ENCODE data around the gene DNAJC27.

Gene DNAJC27

DNA sequence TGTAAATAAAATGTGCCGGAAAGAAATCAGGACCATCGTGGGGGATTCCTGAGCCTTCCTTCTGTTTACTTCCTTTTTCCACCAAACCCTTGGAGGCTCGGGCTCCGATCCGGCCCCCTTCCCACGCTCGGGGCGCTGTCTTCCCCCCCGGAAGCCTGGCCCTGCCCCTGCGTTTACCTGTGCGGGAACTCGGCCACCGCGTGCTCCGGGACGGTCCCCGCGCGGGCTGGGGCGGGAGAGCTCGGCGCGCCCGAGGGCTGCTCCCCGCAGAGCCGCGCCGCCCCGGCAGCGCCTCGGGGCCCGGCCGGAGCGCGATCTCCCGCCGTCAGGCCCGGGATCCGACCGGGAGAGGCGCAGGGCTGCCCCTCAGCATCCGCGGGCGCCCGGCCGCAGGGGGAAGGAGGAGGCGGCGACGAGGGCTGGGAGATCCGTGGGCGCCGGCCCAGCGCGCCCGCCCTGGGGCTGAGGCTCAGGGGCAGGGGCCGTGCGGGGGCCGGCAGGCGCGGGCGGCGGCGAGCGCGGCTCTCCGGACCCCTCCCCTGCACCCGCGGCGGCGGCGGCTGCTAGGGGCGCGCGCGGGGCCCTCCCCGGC lies 52.2 kb downstream of the DNAJC27 start:
- TF ChIP-seq JUND (IDR thresholded peaks at IDR 0.05; ENCODE audit: low read depth) = no peak
- DNase-seq (ENCODE audit: low read depth in 1 of 2, low spot score in 1 of 2) = no peak
- in situ Hi-C loops (cut with HindIII; ENCODE audit: low pct_unique_long_range_greater_than_20kb, low sequenced_read_pairs) = no loop called here

DNA sequence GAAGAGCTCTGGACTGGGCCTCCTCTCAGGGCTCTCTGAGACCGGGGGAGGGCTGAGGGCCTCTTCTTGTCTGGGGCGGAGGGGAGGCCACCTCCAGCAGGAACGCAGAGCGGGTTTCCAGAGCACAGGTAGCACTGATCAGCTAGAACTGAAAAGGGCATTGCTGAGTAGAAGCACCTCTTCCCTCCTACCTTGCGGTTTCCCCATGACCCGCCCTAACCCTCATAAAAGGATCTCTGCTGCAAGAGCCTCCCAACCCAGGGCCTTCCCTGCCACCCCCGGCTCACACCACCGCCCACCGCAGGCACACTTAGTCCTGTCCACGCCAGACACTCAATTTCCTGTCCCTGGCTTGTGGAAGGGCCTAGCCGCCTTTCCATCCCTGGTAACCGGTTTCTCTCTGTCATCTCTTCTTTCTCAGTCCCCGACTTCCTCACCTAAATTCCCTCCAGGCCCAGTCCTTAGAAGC lies 52.7 kb downstream of the DNAJC27 start:
- in situ Hi-C loops (cut with HindIII; ENCODE audit: low pct_unique_long_range_greater_than_20kb, low sequenced_read_pairs) = no loop called here
- no peak for TF ChIP-seq JUND (IDR thresholded peaks at IDR 0.05; ENCODE audit: low read depth)
- DNase-seq (ENCODE audit: low read depth in 1 of 2, low spot score in 1 of 2) = peak in 1 of 2 experiments; percentile 26

DNA sequence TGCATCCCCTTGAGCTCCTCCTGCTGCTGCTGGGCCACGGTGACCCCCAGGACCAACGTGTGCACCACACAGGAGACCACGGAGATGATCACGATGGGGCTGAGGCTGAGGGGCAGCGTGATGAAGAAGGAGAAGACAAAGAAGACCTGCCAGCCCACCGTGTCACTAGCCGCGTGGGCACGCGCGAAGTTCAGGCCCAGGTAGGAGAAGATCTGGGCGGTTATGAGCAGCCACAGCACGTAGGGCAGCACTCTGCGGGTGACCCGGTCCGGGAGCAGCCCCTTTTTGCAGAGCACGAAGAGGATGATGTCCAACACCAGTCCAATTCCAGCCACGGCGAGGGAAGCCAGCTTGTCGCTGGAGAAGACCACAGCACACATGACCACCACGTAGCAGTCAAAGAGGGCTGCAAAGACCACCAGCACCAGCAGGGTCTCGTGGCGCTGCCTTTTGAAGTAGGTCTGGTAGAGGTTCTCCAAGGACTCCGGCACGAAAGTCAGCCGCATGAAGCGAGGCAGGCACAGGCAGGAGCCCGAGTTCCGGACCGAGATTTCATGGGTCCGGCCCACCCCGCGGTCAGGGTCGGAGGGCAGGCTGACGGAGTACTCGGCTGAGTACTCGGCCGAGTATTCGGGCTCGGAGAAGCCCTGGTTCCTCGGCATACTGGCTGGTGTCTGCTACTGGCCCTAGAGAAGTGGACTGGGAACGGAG lies 53.3 kb downstream of the DNAJC27 start:
- no peak for DNase-seq (ENCODE audit: low read depth in 1 of 2, low spot score in 1 of 2)
- in situ Hi-C loops (cut with HindIII; ENCODE audit: low pct_unique_long_range_greater_than_20kb, low sequenced_read_pairs) = no loop called here
- no peak for TF ChIP-seq JUND (IDR thresholded peaks at IDR 0.05; ENCODE audit: low read depth)

DNA sequence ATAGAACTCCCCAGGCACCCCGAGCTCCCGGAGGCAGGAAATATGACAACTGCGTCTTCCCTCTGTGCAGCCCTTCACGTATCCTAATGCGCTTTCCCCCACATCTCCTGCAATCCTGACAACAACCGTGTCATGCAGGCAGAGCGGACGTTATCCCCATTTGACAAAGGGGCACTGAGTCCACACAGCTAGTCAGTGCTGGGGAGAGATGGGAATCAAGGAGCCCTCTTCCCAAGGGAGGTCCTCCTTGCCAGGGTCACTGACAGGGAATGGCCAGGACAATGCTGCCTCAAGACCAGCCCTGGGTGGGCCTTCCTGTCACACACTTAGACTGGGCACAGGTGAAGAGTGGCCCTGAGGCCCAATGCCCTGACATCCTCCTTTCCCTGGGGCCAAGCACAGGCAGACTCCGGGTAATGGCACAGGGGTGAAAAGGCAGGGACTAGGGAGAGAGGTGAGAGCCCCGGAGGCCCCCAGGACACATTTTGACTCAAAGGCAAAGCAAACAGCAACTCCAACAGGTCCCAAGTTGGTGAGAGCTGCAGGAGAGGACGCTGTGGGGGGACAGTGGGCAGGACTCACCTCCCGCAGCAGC lies 53.9 kb downstream of the DNAJC27 start:
- no peak for TF ChIP-seq JUND (IDR thresholded peaks at IDR 0.05; ENCODE audit: low read depth)
- DNase-seq (ENCODE audit: low read depth in 1 of 2, low spot score in 1 of 2) = no peak
- in situ Hi-C loops (cut with HindIII; ENCODE audit: low pct_unique_long_range_greater_than_20kb, low sequenced_read_pairs) = no loop called here

DNA sequence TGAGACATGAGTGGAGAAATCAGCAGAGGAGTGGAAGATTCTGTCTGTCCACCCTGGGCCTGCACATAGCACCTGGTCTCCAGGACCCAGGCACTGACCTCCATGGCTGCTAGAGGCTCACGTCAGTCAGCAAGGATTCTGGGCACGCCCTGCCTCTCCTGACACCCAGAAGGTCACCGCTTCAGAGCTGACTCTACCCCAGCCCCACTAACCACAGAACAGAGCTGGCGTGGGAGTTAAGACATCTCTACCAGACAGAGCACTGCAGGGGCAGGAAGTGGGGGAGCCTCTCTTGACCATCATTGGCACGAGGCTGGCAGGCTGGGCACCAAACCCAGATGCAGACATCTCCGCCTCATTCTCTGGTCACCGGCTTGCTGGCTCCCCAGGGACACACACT lies 54.7 kb downstream of the DNAJC27 start:
- no peak for DNase-seq (ENCODE audit: low read depth in 1 of 2, low spot score in 1 of 2)
- no peak for TF ChIP-seq JUND (IDR thresholded peaks at IDR 0.05; ENCODE audit: low read depth)
- in situ Hi-C loops (cut with HindIII; ENCODE audit: low pct_unique_long_range_greater_than_20kb, low sequenced_read_pairs) = no loop called here

DNA sequence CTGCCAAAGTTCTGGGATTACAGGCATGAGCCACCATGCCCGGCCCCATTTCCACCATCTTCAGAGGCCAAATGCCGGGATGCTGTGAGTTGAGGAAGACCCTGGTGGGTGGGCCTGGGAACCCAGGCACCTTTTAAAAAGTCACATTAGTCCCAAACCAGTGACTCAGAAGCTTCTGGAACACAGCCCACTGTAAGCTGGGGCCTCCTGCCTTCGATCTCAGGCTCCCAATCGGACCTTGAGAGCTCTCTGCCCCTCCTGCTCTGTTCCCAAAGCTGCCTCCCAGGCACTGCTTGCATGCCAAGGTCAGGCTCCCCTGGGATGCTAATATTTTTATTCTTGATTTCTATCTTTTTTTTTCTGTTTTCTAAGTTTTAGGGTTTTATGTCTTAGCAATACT lies 56.0 kb downstream of the DNAJC27 start:
- in situ Hi-C loops (cut with HindIII; ENCODE audit: low pct_unique_long_range_greater_than_20kb, low sequenced_read_pairs) = no loop called here
- DNase-seq (ENCODE audit: low read depth in 1 of 2, low spot score in 1 of 2) = no peak
- no peak for TF ChIP-seq JUND (IDR thresholded peaks at IDR 0.05; ENCODE audit: low read depth)

DNA sequence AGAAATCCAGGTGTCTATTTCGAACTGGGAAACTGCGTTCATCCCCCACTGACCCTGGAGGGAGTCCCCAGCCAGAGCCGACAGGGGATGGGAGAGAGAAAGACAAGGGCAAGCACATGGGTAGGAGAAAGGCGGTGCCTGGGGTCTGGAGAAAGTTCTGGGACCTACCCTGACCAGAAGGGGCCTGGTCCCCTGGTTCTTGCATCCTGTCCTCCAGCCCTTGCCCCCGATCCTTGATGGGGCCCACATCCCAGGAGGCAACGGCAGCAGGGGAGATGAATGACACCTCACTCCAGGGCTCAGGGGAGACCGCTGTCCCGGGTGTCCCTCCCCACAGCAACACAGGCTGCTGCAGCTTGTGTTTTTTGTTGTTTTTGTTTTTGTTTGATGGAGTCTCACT lies 56.6 kb downstream of the DNAJC27 start:
- in situ Hi-C loops (cut with HindIII; ENCODE audit: low pct_unique_long_range_greater_than_20kb, low sequenced_read_pairs) = no loop called here

DNA sequence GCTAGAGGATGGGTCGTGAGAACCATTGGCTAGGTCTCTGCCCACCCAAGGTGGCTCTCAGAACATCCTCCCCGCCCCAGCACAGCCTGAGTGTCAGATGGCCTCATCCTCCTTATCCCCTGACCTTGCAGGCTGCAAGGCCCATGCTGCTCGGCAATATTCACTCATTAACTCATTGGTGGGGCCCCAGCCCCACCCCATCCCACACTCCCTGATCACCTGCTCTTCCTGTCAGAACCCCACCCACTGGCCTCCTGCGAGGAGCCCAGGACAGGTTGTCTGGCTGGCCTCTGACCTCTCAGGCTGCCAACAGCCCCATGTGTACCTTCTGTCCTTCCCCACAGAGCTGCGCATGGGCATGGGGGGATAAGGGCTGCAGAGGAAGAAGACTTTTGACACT lies 57.0 kb downstream of the DNAJC27 start:
- no peak for DNase-seq (ENCODE audit: low read depth in 1 of 2, low spot score in 1 of 2)
- TF ChIP-seq JUND (IDR thresholded peaks at IDR 0.05; ENCODE audit: low read depth) = no peak
- in situ Hi-C loops (cut with HindIII; ENCODE audit: low pct_unique_long_range_greater_than_20kb, low sequenced_read_pairs) = no loop called here

More for the DNA sequence above, 56.6 kb downstream of the DNAJC27 start:
- no peak for DNase-seq (ENCODE audit: low read depth in 1 of 2, low spot score in 1 of 2)
- no peak for TF ChIP-seq JUND (IDR thresholded peaks at IDR 0.05; ENCODE audit: low read depth)

DNA sequence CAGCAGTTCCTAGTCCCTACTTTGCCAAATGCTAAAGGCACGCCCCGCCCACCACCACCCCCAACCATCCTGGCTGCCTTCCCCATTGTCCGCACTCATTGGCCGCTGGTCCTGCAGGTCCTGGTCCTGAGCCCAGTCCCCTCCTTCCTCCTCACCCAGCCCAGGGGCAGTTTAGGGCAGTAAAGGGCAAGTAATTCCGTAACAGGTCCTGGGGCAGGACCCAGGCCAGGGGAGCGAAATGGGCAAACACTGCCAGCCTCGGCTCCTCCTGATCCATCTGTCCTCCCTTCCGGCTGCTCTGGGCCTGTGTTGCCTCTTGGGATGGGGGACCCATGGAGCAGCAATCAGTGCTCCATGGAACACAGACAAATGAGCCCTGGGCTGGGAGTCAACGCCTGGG lies 57.8 kb downstream of the DNAJC27 start:
- no peak for TF ChIP-seq JUND (IDR thresholded peaks at IDR 0.05; ENCODE audit: low read depth)
- no peak for DNase-seq (ENCODE audit: low read depth in 1 of 2, low spot score in 1 of 2)
- in situ Hi-C loops (cut with HindIII; ENCODE audit: low pct_unique_long_range_greater_than_20kb, low sequenced_read_pairs) = no loop called here

DNA sequence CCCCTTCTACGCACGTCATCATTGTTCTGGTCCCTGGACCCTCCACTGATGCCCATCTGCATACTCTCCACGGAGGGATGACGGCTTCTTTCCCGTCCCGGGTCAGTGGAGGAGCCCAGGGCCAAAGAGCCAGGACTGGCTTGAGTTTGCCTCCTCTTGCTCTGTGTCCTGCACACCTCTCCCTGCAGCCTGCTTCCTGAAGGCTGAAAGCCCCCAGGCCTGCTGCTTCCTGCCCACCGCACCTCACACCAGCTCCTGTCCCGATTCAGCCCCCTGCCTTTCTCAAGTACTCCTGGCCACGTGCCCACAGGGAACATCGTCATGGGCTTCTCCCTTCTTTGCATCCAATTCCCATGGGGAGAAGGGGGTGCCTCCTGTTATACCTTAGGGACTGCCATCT lies 58.8 kb downstream of the DNAJC27 start:
- no peak for DNase-seq (ENCODE audit: low read depth in 1 of 2, low spot score in 1 of 2)
- in situ Hi-C loops (cut with HindIII; ENCODE audit: low pct_unique_long_range_greater_than_20kb, low sequenced_read_pairs) = no loop called here
- TF ChIP-seq JUND (IDR thresholded peaks at IDR 0.05; ENCODE audit: low read depth) = no peak

DNA sequence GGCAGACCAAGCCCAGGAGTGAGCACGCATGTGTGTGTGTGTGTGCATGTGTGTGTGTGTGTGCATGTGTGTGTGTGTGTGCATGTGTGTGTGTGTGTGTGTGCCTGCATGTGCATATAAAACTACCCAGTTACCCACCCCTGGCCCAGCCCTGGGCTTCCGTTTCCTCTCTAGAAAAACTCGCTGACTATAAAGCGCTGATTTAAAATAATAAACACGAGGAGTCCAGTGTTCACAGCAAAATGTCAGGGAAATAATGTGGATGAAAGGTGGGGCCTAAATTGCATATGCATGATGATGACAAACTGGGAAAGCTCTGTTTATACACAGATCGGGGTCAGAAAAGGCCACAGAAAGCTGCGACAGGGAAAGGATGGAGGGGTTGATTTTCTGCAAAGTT lies 59.2 kb downstream of the DNAJC27 start:
- no peak for DNase-seq (ENCODE audit: low read depth in 1 of 2, low spot score in 1 of 2)
- in situ Hi-C loops (cut with HindIII; ENCODE audit: low pct_unique_long_range_greater_than_20kb, low sequenced_read_pairs) = no loop called here
- no peak for TF ChIP-seq JUND (IDR thresholded peaks at IDR 0.05; ENCODE audit: low read depth)

DNA sequence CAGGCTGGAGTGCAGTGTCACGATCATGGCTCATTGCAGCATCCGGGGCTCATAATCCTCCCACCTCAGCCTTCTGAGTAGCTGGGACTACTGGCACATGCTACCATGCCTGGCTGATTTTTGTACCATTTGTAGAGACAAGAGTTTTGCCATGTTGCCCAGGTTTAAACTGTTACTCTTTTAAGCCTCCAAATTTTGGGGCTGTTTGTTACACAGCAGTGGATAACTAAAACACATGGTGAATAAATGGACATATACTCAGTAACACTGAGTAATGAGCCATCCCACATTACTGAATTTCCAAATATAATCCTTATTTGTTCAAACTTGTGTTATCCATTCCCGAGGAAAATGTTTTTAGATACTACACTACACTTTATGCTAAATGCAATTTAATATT lies 61.5 kb downstream of the DNAJC27 start:
- TF ChIP-seq JUND (IDR thresholded peaks at IDR 0.05; ENCODE audit: low read depth) = no peak
- DNase-seq (ENCODE audit: low read depth in 1 of 2, low spot score in 1 of 2) = no peak
- in situ Hi-C loops (cut with HindIII; ENCODE audit: low pct_unique_long_range_greater_than_20kb, low sequenced_read_pairs) = no loop called here

DNA sequence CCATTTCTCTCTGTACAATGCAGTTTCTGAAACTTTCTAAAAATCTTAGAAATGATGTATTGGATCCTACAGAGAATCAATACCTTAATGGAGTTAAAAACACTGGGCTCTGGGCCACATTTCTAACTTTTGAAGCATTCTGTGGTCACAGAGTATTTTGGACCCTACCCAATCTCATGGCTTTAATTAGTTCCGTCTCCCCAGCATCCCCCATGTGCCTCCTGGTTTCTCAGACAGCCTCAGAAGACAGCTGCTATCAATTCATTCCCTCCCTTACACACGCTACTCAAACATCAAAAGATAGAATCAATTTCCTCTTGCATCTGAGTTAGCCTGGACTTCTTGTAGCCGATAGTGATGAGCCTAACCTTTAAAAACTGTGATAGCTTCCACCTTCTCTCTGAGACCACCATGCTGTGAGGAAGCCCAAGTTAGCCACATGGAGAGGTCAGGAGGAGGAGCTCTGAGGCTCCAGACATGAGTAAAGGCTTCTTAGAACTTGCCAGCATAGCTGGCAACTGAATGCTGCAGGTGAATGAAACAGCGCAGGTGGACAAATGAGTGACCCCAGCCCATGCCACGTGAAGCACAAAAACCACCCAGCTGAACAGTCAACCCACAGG lies 62.1 kb downstream of the DNAJC27 start:
- in situ Hi-C loops (cut with HindIII; ENCODE audit: low pct_unique_long_range_greater_than_20kb, low sequenced_read_pairs) = no loop called here
- no peak for TF ChIP-seq JUND (IDR thresholded peaks at IDR 0.05; ENCODE audit: low read depth)
- no peak for DNase-seq (ENCODE audit: low read depth in 1 of 2, low spot score in 1 of 2)

Data from T47D (cell line).